ENCODE data around the gene SLC41A3.
A peak's percentile ranks its signal among the peaks of the same experiment; 100 is the strongest.

The SLC41A3 gene

DNA sequence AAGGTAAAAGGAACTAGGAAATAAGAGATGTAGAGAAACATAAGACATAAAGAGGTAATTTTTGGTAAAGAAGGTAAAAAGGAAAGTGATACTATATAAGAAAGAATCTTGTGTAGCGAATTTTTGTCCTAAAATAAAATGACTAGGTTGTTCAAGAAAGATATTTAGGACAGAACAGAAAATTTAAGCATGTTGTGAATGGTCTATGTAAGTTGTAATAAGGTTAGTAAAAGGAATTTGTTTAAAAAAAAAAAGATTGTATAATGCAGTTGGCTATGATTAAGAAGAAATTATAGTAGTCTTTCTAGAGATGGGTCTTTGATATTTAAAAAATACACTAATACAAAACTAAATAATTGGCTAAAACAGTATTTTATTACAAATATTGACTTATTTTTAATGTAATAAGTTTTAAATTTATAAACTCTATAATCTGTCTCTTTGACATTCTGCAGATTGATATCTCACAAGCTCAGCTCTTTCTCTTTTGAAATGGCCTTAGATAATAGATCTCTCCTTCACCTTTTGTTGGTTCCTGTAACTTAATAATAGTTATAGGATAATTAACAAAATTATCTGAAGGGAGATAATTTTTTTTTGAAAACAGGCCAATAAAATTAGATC lies 3.7 kb upstream of the SLC41A3 start:
- no peak overlapping the region for H3K4me3 ChIP-seq (replicated peaks in 1 of 2; ENCODE audit: low read depth in 2 of 2, low read length in 2 of 2)
- no peak for DNase-seq (ENCODE audit: low read depth in 2 of 2)
- no peak for TF ChIP-seq CTCF (IDR thresholded peaks at IDR 0.05; ENCODE audit: low read depth, low read length)

GRCh38 chr3:126085841-126086240 lies 1.9 kb upstream of the SLC41A3 start:
- TF ChIP-seq CTCF (IDR thresholded peaks at IDR 0.05; ENCODE audit: low read depth, low read length): no peak
- DNase-seq (ENCODE audit: low read depth in 2 of 2): no peak
- no peak overlapping the region for H3K4me3 ChIP-seq (replicated peaks in 1 of 2; ENCODE audit: low read depth in 2 of 2, low read length in 2 of 2)

GRCh38 chr3:126085276-126085675 lies 1.4 kb upstream of the SLC41A3 start:
- no peak for DNase-seq (ENCODE audit: low read depth in 2 of 2)
- H3K4me3 ChIP-seq (replicated peaks in 1 of 2; ENCODE audit: low read depth in 2 of 2, low read length in 2 of 2): no peak overlapping the region
- no peak for TF ChIP-seq CTCF (IDR thresholded peaks at IDR 0.05; ENCODE audit: low read depth, low read length)

GRCh38 chr3:126084768-126085180 lies 850 bp upstream of the SLC41A3 start:
- TF ChIP-seq CTCF (IDR thresholded peaks at IDR 0.05; ENCODE audit: low read depth, low read length): no peak
- no peak overlapping the region for H3K4me3 ChIP-seq (replicated peaks in 1 of 2; ENCODE audit: low read depth in 2 of 2, low read length in 2 of 2)
- no peak for DNase-seq (ENCODE audit: low read depth in 2 of 2)

- DNase-seq (ENCODE audit: low read depth in 2 of 2): peak; percentile 37
- H3K4me3 ChIP-seq (replicated peaks in 1 of 2; ENCODE audit: low read depth in 2 of 2, low read length in 2 of 2): peak overlapping the region; percentile 67 to 68
- no peak for TF ChIP-seq CTCF (IDR thresholded peaks at IDR 0.05; ENCODE audit: low read depth, low read length)
These were observed 412 bp downstream of the SLC41A3 start for GRCh38 chr3:126083511-126083912.

- TF ChIP-seq CTCF (IDR thresholded peaks at IDR 0.05; ENCODE audit: low read depth, low read length): no peak
- peak in 1 of 2 donors; percentile 3 for DNase-seq (ENCODE audit: low read depth in 2 of 2)
These were observed 832 bp downstream of the SLC41A3 start for GRCh38 chr3:126083138-126083445.

More at GRCh38 chr3:126083138-126083445, 832 bp downstream of the SLC41A3 start:
- H3K4me3 ChIP-seq (replicated peaks in 1 of 2; ENCODE audit: low read depth in 2 of 2, low read length in 2 of 2): peak overlapping the region; percentile 67 to 68

All from cardiac fibroblast (primary cell).